Muscle layer of colon (tissue), 2 donors: ENCODE data around the gene PIBF1.

Experiments used
- H3K27ac ChIP-seq: one replicate; pipeline ENCODE4 v1.7.0; 2013; ENCODE audit warnings: low read depth, mild to moderate bottlenecking, low read length, moderate library complexity
- H3K27me3 ChIP-seq, 2 donors: one replicate each; pipeline ENCODE4 v1.7.0; 2013; ENCODE audit warnings: low read length in 2 of 2, mild to moderate bottlenecking in 2 of 2; ENCODE audit not compliant: insufficient read depth in 2 of 2, control insufficient read depth in 1 of 2
- H3K36me3 ChIP-seq: one replicate; pipeline ENCODE4 v1.7.0; 2013; ENCODE audit warnings: mild to moderate bottlenecking, low read length; ENCODE audit not compliant: insufficient read depth
- H3K4me1 ChIP-seq: one replicate; pipeline ENCODE4 v1.7.0; 2013; ENCODE audit warnings: mild to moderate bottlenecking, low read length; ENCODE audit not compliant: insufficient read depth
- H3K4me3 ChIP-seq, 2 donors: one replicate each; pipeline ENCODE4 v1.7.0; 2013; ENCODE audit warnings: low read length in 2 of 2, low read depth in 1 of 2, mild to moderate bottlenecking in 1 of 2, moderate library complexity in 1 of 2
- H3K9ac ChIP-seq: one replicate; pipeline ENCODE4 v1.7.0; 2013; ENCODE audit warnings: low read length
- H3K9me3 ChIP-seq: one replicate; pipeline ENCODE4 v1.7.0; 2013; ENCODE audit warnings: mild to moderate bottlenecking, low read length
- donor health status: abdominal sarcoma.
- donor health status: Adenocarcinoma of cecum.

The PIBF1 gene

GRCh38 chr13:73062468-73062867 lies 280.5 kb downstream of the PIBF1 start:
- no peak overlapping the region for H3K4me3 ChIP-seq
- no peak overlapping the region for H3K9ac ChIP-seq
- H3K27ac ChIP-seq: no peak overlapping the region
- no peaks in the 10 kb centered on the region for H3K9me3 ChIP-seq
- no peaks in the 10 kb centered on the region for H3K36me3 ChIP-seq
- no peaks in the 10 kb centered on the region for H3K27me3 ChIP-seq
- H3K4me1 ChIP-seq: peaks cover 7% of the 10 kb centered on the region

GRCh38 chr13:73063166-73063565 lies 281.2 kb downstream of the PIBF1 start:
- Histone ChIP-seq H3K27me3 (no peaks in the 10 kb centered on the region), H3K9me3 (no peaks in the 10 kb centered on the region), H3K9ac (no peak overlapping the region), H3K36me3 (no peaks in the 10 kb centered on the region), H3K27ac (no peak overlapping the region), H3K4me3 (no peak overlapping the region), H3K4me1 (peaks cover 3% of the 10 kb centered on the region)

DNA sequence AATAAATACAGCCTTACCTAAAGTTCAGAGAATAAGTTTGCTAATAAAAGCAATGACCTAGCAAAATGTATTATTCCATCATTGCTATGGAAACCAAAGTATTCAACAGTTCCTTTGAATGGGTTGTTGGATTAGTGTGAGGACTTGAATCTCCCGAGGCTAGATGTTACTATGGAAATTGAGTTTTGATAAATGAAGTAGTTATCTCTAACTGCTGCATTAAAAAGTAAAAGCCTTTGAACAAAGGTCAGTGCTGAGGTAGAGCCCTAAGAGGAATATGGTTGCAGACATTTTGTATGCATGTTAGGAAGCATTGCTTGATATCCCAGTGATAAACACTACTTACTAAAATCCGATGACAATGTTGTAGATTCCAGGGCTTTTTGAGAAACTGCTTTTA lies 283.1 kb downstream of the PIBF1 start:
- no peak overlapping the region for H3K9ac ChIP-seq
- no peaks in the 10 kb centered on the region for H3K36me3 ChIP-seq
- no peak overlapping the region for H3K27ac ChIP-seq
- H3K9me3 ChIP-seq: no peaks in the 10 kb centered on the region
- no peaks in the 10 kb centered on the region for H3K4me1 ChIP-seq
- H3K27me3 ChIP-seq: no peaks in the 10 kb centered on the region
- H3K4me3 ChIP-seq: no peak overlapping the region

DNA sequence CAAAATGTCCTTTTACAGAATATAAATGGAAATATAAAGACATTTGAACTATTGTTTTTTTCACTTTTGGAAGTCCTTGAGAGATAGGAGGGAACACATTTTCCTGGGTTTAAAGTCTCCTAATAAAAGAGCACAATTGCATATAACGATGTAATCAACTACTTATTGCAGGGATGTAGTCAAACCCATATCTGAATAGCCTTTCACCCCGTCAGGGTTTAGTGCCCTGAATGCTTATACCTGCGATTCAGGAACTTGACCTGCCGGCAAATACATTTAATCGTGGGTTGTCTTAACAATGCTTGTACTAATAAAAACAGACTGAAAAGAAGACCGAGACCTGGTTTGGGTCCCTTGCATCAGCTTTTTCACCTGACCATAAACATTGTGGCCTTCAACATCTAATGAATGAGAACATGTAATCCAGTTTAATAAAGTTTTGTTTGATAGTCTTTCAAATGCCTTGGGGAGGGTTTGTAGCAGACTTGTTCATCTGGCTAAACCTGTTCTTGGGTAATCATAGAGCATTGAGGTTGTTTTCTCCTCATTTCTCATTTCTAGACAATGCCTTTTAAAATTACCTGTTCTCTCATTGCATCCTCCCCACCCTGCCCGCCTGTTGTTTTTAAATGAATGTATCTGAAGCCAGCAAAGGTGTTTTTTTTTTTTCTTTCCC lies 283.9 kb downstream of the PIBF1 start:
- Histone ChIP-seq H3K27me3 (no peaks in the 10 kb centered on the region), H3K36me3 (no peaks in the 10 kb centered on the region), H3K4me1 (no peaks in the 10 kb centered on the region), H3K4me3 (no peak overlapping the region), H3K27ac (no peak overlapping the region), H3K9me3 (no peaks in the 10 kb centered on the region), H3K9ac (no peak overlapping the region)
